ENCODE results near the gene HPS1. TPM values are rescaled to one million over a fixed set of nuclear protein-coding genes. Genes with fewer than 3 reads are reported as not detected.

HPS1 gene
- total and polyA plus RNA-seq, 2 experiments from 2014 or later: 21.4 to 51.2 TPM

DNA sequence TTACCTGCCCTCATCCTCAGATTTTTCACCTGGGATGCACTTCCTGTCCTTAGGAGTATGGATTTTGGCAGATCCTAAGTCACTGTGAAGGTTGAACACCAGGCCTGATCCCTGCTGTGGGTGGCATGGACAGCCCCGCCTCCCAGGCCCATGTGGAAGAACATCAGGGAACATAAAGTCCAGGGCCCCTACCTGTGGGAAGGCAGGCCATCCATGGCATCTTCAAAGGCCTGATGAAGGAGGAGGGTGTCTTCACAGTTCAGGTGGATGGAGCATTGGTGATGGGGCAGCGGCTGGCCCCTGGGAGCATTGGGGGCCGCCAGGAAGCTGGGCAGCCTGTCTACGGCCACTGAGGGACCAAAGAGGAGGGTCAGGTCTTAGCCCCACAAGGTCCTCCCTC is 56.3 kb downstream of the HPS1 start:
- Mint-ChIP-seq H3K4me3 (no peak overlapping the region), H3K36me3 (ENCODE audit: low read depth) (peaks cover 5% of the 10 kb centered on the region; the same call in 1 of the 3 replicates), H3K9me3 (no peaks in the 10 kb centered on the region), H3K27me3 (ENCODE audit: insufficient read depth, low read depth, poor library complexity) (peaks cover 10% of the 10 kb centered on the region), H3K4me1 (no peaks in the 10 kb centered on the region), H3K27ac (no peak overlapping the region)
- TF ChIP-seq JUNB (IDR thresholded peaks at IDR 0.05; ENCODE audit: unreplicated experiment): no peak
- TF ChIP-seq, protein P1, sequence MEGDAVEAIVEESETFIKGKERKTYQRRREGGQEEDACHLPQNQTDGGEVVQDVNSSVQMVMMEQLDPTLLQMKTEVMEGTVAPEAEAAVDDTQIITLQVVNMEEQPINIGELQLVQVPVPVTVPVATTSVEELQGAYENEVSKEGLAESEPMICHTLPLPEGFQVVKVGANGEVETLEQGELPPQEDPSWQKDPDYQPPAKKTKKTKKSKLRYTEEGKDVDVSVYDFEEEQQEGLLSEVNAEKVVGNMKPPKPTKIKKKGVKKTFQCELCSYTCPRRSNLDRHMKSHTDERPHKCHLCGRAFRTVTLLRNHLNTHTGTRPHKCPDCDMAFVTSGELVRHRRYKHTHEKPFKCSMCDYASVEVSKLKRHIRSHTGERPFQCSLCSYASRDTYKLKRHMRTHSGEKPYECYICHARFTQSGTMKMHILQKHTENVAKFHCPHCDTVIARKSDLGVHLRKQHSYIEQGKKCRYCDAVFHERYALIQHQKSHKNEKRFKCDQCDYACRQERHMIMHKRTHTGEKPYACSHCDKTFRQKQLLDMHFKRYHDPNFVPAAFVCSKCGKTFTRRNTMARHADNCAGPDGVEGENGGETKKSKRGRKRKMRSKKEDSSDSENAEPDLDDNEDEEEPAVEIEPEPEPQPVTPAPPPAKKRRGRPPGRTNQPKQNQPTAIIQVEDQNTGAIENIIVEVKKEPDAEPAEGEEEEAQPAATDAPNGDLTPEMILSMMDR (conservative IDR thresholded peaks at IDR 0.05; ENCODE audit: low read depth in 2 of 2): no peak
- TF ChIP-seq ZNF114 (CRISPR knock-in tag; IDR thresholded peaks at IDR 0.05): no peak
- no peak for TF ChIP-seq EZH2 (IDR thresholded peaks at IDR 0.05; ENCODE audit: low read depth, unreplicated experiment)
- no peak for TF ChIP-seq EZH2phosphoT487 (IDR thresholded peaks at IDR 0.05; ENCODE audit: unreplicated experiment)
- no peak for TF ChIP-seq STAT1 (IDR thresholded peaks at IDR 0.05; ENCODE audit: unreplicated experiment)
- no peak for TF ChIP-seq CREB1 (CRISPR knock-in tag; IDR thresholded peaks at IDR 0.05; ENCODE audit: low read depth)
- TF ChIP-seq, protein P2, sequence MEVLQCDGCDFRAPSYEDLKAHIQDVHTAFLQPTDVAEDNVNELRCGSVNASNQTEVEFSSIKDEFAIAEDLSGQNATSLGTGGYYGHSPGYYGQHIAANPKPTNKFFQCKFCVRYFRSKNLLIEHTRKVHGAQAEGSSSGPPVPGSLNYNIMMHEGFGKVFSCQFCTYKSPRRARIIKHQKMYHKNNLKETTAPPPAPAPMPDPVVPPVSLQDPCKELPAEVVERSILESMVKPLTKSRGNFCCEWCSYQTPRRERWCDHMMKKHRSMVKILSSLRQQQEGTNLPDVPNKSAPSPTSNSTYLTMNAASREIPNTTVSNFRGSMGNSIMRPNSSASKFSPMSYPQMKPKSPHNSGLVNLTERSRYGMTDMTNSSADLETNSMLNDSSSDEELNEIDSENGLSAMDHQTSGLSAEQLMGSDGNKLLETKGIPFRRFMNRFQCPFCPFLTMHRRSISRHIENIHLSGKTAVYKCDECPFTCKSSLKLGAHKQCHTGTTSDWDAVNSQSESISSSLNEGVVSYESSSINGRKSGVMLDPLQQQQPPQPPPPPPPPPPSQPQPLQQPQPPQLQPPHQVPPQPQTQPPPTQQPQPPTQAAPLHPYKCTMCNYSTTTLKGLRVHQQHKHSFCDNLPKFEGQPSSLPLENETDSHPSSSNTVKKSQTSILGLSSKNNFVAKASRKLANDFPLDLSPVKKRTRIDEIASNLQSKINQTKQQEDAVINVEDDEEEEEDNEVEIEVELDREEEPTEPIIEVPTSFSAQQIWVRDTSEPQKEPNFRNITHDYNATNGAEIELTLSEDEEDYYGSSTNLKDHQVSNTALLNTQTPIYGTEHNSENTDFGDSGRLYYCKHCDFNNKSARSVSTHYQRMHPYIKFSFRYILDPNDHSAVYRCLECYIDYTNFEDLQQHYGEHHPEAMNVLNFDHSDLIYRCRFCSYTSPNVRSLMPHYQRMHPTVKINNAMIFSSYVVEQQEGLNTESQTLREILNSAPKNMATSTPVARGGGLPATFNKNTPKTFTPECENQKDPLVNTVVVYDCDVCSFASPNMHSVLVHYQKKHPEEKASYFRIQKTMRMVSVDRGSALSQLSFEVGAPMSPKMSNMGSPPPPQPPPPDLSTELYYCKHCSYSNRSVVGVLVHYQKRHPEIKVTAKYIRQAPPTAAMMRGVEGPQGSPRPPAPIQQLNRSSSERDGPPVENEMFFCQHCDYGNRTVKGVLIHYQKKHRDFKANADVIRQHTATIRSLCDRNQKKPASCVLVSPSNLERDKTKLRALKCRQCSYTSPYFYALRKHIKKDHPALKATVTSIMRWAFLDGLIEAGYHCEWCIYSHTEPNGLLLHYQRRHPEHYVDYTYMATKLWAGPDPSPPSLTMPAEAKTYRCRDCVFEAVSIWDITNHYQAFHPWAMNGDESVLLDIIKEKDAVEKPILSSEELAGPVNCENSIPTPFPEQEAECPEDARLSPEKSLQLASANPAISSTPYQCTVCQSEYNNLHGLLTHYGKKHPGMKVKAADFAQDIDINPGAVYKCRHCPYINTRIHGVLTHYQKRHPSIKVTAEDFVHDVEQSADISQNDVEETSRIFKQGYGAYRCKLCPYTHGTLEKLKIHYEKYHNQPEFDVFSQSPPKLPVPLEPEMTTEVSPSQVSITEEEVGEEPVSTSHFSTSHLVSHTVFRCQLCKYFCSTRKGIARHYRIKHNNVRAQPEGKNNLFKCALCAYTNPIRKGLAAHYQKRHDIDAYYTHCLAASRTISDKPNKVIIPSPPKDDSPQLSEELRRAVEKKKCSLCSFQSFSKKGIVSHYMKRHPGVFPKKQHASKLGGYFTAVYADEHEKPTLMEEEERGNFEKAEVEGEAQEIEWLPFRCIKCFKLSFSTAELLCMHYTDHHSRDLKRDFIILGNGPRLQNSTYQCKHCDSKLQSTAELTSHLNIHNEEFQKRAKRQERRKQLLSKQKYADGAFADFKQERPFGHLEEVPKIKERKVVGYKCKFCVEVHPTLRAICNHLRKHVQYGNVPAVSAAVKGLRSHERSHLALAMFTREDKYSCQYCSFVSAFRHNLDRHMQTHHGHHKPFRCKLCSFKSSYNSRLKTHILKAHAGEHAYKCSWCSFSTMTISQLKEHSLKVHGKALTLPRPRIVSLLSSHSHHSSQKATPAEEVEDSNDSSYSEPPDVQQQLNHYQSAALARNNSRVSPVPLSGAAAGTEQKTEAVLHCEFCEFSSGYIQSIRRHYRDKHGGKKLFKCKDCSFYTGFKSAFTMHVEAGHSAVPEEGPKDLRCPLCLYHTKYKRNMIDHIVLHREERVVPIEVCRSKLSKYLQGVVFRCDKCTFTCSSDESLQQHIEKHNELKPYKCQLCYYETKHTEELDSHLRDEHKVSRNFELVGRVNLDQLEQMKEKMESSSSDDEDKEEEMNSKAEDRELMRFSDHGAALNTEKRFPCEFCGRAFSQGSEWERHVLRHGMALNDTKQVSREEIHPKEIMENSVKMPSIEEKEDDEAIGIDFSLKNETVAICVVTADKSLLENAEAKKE (CRISPR knock-in tag; IDR thresholded peaks at IDR 0.05): no peak
- TF ChIP-seq ZNF331 (CRISPR knock-in tag; IDR thresholded peaks at IDR 0.05; ENCODE audit: low read depth): no peak
- no peak for TF ChIP-seq POLR2AphosphoS5 (IDR thresholded peaks at IDR 0.05; ENCODE audit: low read depth)
- TF ChIP-seq, protein P3, sequence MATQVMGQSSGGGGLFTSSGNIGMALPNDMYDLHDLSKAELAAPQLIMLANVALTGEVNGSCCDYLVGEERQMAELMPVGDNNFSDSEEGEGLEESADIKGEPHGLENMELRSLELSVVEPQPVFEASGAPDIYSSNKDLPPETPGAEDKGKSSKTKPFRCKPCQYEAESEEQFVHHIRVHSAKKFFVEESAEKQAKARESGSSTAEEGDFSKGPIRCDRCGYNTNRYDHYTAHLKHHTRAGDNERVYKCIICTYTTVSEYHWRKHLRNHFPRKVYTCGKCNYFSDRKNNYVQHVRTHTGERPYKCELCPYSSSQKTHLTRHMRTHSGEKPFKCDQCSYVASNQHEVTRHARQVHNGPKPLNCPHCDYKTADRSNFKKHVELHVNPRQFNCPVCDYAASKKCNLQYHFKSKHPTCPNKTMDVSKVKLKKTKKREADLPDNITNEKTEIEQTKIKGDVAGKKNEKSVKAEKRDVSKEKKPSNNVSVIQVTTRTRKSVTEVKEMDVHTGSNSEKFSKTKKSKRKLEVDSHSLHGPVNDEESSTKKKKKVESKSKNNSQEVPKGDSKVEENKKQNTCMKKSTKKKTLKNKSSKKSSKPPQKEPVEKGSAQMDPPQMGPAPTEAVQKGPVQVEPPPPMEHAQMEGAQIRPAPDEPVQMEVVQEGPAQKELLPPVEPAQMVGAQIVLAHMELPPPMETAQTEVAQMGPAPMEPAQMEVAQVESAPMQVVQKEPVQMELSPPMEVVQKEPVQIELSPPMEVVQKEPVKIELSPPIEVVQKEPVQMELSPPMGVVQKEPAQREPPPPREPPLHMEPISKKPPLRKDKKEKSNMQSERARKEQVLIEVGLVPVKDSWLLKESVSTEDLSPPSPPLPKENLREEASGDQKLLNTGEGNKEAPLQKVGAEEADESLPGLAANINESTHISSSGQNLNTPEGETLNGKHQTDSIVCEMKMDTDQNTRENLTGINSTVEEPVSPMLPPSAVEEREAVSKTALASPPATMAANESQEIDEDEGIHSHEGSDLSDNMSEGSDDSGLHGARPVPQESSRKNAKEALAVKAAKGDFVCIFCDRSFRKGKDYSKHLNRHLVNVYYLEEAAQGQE (IDR thresholded peaks at IDR 0.05; ENCODE audit: unreplicated experiment): no peak
- TF ChIP-seq, protein P4, sequence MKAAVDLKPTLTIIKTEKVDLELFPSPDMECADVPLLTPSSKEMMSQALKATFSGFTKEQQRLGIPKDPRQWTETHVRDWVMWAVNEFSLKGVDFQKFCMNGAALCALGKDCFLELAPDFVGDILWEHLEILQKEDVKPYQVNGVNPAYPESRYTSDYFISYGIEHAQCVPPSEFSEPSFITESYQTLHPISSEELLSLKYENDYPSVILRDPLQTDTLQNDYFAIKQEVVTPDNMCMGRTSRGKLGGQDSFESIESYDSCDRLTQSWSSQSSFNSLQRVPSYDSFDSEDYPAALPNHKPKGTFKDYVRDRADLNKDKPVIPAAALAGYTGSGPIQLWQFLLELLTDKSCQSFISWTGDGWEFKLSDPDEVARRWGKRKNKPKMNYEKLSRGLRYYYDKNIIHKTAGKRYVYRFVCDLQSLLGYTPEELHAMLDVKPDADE (IDR thresholded peaks at IDR 0.05): no peak
- TF ChIP-seq NANOG (IDR thresholded peaks at IDR 0.05; ENCODE audit: borderline replicate concordance): no peak
- Histone ChIP-seq H3K27ac (ENCODE audit: low read depth) (no peak overlapping the region), H3K4me3 (no peak overlapping the region), H3F3A (replicated peaks; ENCODE audit: low read depth) (no peaks in the 10 kb centered on the region), H3K9me2 (ENCODE audit: insufficient read depth) (no peaks in the 10 kb centered on the region), H4K20me1 (replicated peaks; ENCODE audit: insufficient read depth) (no peaks in the 10 kb centered on the region), H3K4me1 (ENCODE audit: insufficient read depth) (no peaks in the 10 kb centered on the region), H2AFZ (no peak overlapping the region), H3K79me2 (replicated peaks; ENCODE audit: insufficient read depth) (no peaks in the 10 kb centered on the region), H3K27me3 (ENCODE audit: insufficient read depth) (no peaks in the 10 kb centered on the region), H3K4me2 (no peak overlapping the region), H3K36me3 (ENCODE audit: insufficient read depth) (no peaks in the 10 kb centered on the region)
- ATAC-seq (no peak), DNase-seq (ENCODE audit: low spot score) (no peak)
